ENCODE data around the gene PRKD2.

GRCh38 chr19:46654621-46655152, 62.2 kb downstream of the PRKD2 start:
- no peak for TF ChIP-seq EZH2 (IDR thresholded peaks at IDR 0.05; ENCODE audit: low read length, missing control alignments)
- TF ChIP-seq, protein P1, sequence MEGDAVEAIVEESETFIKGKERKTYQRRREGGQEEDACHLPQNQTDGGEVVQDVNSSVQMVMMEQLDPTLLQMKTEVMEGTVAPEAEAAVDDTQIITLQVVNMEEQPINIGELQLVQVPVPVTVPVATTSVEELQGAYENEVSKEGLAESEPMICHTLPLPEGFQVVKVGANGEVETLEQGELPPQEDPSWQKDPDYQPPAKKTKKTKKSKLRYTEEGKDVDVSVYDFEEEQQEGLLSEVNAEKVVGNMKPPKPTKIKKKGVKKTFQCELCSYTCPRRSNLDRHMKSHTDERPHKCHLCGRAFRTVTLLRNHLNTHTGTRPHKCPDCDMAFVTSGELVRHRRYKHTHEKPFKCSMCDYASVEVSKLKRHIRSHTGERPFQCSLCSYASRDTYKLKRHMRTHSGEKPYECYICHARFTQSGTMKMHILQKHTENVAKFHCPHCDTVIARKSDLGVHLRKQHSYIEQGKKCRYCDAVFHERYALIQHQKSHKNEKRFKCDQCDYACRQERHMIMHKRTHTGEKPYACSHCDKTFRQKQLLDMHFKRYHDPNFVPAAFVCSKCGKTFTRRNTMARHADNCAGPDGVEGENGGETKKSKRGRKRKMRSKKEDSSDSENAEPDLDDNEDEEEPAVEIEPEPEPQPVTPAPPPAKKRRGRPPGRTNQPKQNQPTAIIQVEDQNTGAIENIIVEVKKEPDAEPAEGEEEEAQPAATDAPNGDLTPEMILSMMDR (conservative IDR thresholded peaks at IDR 0.05 in 1 of 2, IDR thresholded peaks at IDR 0.05 in 1 of 2; ENCODE audit: low read depth in 1 of 2, low read length in 2 of 2) = no peak

All from fibroblast of lung (primary cell).